Suprapubic skin (tissue), 3 donors: ENCODE results near the gene POLR2B.

ENCODE experiments used
- CTCF ChIP-seq, 2 donors: fragments of 200-600 bp in 1 of 2; fragments of 450-650 bp in 1 of 2; sonication (generic) in 1 of 2; IDR thresholded peaks; one replicate each; pipeline ENCODE4 v1.5.1; 2016 to 2019; ENCODE audit warnings: antibody characterized with exemption in 2 of 2, mild to moderate bottlenecking in 1 of 2, moderate library complexity in 1 of 2
- POLR2AphosphoS5 ChIP-seq, 3 donors: sonication (generic); formaldehyde crosslinking; IDR thresholded peaks; one replicate each; pipeline ENCODE4 v1.6.1; 2017; ENCODE audit warnings: antibody characterized with exemption in 3 of 3

GRCh38 chr4:56972809-56973208, 5.9 kb upstream of the POLR2B start:
- TF ChIP-seq CTCF (IDR thresholded peaks at IDR 0.05), result no peak
- TF ChIP-seq POLR2AphosphoS5 (IDR thresholded peaks at IDR 0.05), result no peak
